DOHH2 (cell line): ENCODE measurements around the gene SPAG16.
A peak's percentile ranks its signal among the peaks of the same experiment; 100 is the strongest.
"Not testable (repeated sequence)": the region's sequence is repeated elsewhere in the genome, so short reads cannot be mapped to it uniquely, and the experiment has no call there.

Experiments used
- H3F3A ChIP-seq: fragments of 200-600 bp; sonication (generic), shearing (Covaris generic); 2 replicates; pipeline ENCODE4 v1.6.0; 2016; ENCODE audit warnings: antibody characterized with exemption, mild to moderate bottlenecking; ENCODE audit not compliant: control insufficient read depth, insufficient read depth
- H3K27ac ChIP-seq: fragments of 200-600 bp; sonication (generic); 2 replicates; pipeline ENCODE4 v1.5.1; 2014; ENCODE audit warnings: low read depth, mild to moderate bottlenecking, low read length, moderate library complexity
- H3K27me3 ChIP-seq: fragments of 200-600 bp; sonication (generic); 2 replicates; pipeline ENCODE4 v1.6.1; 2014; ENCODE audit warnings: mild to moderate bottlenecking, low read length, mixed read lengths; ENCODE audit not compliant: control insufficient read depth
- H3K36me3 ChIP-seq: fragments of 200-600 bp; sonication (generic); 2 replicates; pipeline ENCODE4 v1.6.1; 2014; ENCODE audit warnings: mild to moderate bottlenecking, low read length, moderate library complexity, mixed read lengths; ENCODE audit not compliant: control insufficient read depth
- H3K4me1 ChIP-seq: fragments of 200-600 bp; sonication (generic); 2 replicates; pipeline ENCODE4 v1.6.1; 2014; ENCODE audit warnings: mild to moderate bottlenecking, low read length, mixed read lengths; ENCODE audit not compliant: control insufficient read depth
- H3K4me2 ChIP-seq: fragments of 200-600 bp; sonication (generic); 2 replicates; pipeline ENCODE4 v1.6.0; 2014; ENCODE audit warnings: mild to moderate bottlenecking, low read length, moderate library complexity
- H3K4me3 ChIP-seq: fragments of 200-600 bp; sonication (generic); 2 replicates; pipeline ENCODE4 v1.5.1; 2014; ENCODE audit warnings: mild to moderate bottlenecking, low read length, mixed read lengths
- H3K79me2 ChIP-seq: fragments of 200-600 bp; sonication (generic); 2 replicates; pipeline ENCODE4 v1.6.1; 2014; ENCODE audit warnings: mild to moderate bottlenecking, low read length, mixed read lengths; ENCODE audit not compliant: control insufficient read depth
- H3K9me2 ChIP-seq: fragments of 200-600 bp; sonication (generic); replicated peaks from 2 replicates; pipeline ENCODE4 v1.6.1; 2014; ENCODE audit warnings: mild to moderate bottlenecking, low read length, mixed read lengths; ENCODE audit not compliant: control insufficient read depth
- H3K9me3 ChIP-seq: fragments of 200-600 bp; sonication (generic); 2 replicates; pipeline ENCODE4 v1.6.1; 2014; ENCODE audit warnings: antibody characterized with exemption, low read length, mixed read lengths; ENCODE audit not compliant: control insufficient read depth, insufficient read depth
- H4K20me1 ChIP-seq: fragments of 200-600 bp; sonication (generic); 2 replicates; pipeline ENCODE4 v1.6.0; 2014; ENCODE audit warnings: low read depth, mild to moderate bottlenecking, antibody characterized with exemption, low read length, moderate library complexity; ENCODE audit not compliant: control insufficient read depth, insufficient read depth
- EZH2phosphoT487 ChIP-seq: fragments of 200-600 bp; sonication (generic); IDR thresholded peaks from 2 replicates; pipeline ENCODE4 v1.6.1; 2017; ENCODE audit warnings: borderline replicate concordance, mild to moderate bottlenecking, antibody characterized with exemption, low read length, moderate library complexity, mixed read lengths
- TF ChIP-seq, protein P1 (sequence below): fragments of 200-600 bp; sonication (generic); IDR thresholded peaks from one replicate; pipeline ENCODE4 v1.5.1; 2014; ENCODE audit warnings: antibody characterized with exemption, mild to moderate bottlenecking, low read depth, low read length; ENCODE audit not compliant: poor library complexity, severe bottlenecking

SPAG16 gene

GRCh38 chr2:213689585-213689984 lies 405.3 kb downstream of the SPAG16 start:
- Histone ChIP-seq H3K27ac (no peak overlapping the region), H3K36me3 (no peaks in the 10 kb centered on the region), H3K4me2 (no peak overlapping the region), H3K9me2 (no peaks in the 10 kb centered on the region), H3K9me3 (no peaks in the 10 kb centered on the region), H3F3A (no peaks in the 10 kb centered on the region), H4K20me1 (no peaks in the 10 kb centered on the region), H3K27me3 (no peaks in the 10 kb centered on the region), H3K79me2 (no peaks in the 10 kb centered on the region), H3K4me3 (no peak overlapping the region), H3K4me1 (no peaks in the 10 kb centered on the region)
- TF ChIP-seq, protein P1, sequence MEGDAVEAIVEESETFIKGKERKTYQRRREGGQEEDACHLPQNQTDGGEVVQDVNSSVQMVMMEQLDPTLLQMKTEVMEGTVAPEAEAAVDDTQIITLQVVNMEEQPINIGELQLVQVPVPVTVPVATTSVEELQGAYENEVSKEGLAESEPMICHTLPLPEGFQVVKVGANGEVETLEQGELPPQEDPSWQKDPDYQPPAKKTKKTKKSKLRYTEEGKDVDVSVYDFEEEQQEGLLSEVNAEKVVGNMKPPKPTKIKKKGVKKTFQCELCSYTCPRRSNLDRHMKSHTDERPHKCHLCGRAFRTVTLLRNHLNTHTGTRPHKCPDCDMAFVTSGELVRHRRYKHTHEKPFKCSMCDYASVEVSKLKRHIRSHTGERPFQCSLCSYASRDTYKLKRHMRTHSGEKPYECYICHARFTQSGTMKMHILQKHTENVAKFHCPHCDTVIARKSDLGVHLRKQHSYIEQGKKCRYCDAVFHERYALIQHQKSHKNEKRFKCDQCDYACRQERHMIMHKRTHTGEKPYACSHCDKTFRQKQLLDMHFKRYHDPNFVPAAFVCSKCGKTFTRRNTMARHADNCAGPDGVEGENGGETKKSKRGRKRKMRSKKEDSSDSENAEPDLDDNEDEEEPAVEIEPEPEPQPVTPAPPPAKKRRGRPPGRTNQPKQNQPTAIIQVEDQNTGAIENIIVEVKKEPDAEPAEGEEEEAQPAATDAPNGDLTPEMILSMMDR = no peak

DNA sequence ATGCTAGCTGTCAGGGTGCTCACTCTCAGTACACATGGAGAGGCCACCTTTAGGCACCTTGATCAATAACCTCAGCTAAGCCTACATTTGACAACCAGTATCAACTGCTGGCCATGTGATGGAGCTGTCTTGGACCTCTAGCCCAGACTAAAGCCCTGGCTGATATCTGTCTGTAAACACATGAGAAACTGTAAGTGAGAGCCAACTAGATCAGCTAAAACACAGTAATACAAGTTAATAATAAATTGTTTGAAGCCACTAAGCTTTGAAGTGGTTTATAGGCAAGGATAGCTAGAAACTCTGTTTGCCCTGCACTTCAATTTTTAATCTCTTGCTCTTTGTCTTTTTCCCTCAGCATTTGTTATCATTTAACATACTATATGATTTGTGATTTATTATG lies 407.1 kb downstream of the SPAG16 start:
- Histone ChIP-seq H3K79me2 (no peaks in the 10 kb centered on the region), H3K27me3 (no peaks in the 10 kb centered on the region), H3K27ac (no peak overlapping the region), H3K36me3 (no peaks in the 10 kb centered on the region), H3K9me2 (no peaks in the 10 kb centered on the region), H4K20me1 (no peaks in the 10 kb centered on the region), H3F3A (no peaks in the 10 kb centered on the region), H3K4me2 (no peak overlapping the region), H3K4me1 (peaks cover 14% of the 10 kb centered on the region), H3K9me3 (no peaks in the 10 kb centered on the region; the same call in 1 of the 2 replicates), H3K4me3 (no peak overlapping the region)
- no peak for TF ChIP-seq EZH2phosphoT487
- TF ChIP-seq, protein P1 = no peak

DNA sequence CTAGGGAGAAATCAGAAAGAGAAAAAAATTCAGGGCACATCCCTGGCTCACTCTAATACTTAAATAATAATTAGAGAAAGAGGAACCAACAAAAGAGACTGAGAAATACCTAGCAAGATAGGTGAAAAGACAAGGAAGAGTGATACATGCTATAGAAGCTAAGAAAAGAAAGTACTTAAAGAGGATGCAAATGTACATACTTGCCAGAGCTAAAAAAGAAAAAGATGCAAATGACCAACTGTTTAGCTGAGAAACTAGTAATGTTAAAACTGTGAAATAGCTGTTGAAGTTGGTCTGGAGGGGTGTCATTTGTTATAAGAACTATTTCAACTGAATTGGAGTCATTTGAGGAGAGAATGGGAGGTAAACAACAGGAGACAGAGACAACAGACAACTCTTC lies 412.2 kb downstream of the SPAG16 start:
- peaks cover 39% of the 10 kb centered on the region for H3K4me1 ChIP-seq
- no peaks in the 10 kb centered on the region for H3K36me3 ChIP-seq
- H3K4me3 ChIP-seq = peak overlapping the region; percentile 58
- peak overlapping the region; percentile 82 for H3K27ac ChIP-seq
- TF ChIP-seq, protein P1 = no peak
- TF ChIP-seq EZH2phosphoT487 = no peak
- H3K9me3 ChIP-seq = no peaks in the 10 kb centered on the region; the same call in 1 of the 2 replicates
- H3K79me2 ChIP-seq = no peaks in the 10 kb centered on the region
- no peaks in the 10 kb centered on the region for H3K27me3 ChIP-seq
- peak overlapping the region; percentile 60 for H3K4me2 ChIP-seq
- H4K20me1 ChIP-seq = no peaks in the 10 kb centered on the region
- no peaks in the 10 kb centered on the region for H3F3A ChIP-seq
- H3K9me2 ChIP-seq = no peaks in the 10 kb centered on the region

DNA sequence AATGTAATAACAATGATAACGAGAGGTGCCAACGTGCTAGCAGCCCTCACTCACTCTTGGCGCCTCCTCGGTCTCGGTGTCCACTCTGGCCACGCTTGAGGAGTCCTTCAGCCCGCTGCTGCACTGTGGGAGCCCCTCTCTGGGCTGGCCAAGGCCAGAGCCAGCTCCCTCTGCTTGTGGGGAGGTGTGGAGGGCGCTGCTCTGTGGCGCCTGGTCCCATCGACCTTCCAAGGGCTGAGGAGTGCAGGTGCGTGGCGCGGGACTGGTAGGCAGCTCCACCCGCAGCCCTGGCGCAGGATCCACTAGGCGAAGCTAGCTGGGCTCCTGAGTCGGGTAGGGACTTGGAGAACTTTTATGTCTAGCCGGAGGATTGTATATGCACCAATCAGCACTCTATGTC lies 417.1 kb downstream of the SPAG16 start:
- H4K20me1 ChIP-seq, H3K27ac ChIP-seq, H3F3A ChIP-seq, H3K36me3 ChIP-seq, H3K9me3 ChIP-seq, H3K9me2 ChIP-seq, H3K27me3 ChIP-seq, H3K4me2 ChIP-seq, H3K4me3 ChIP-seq, H3K79me2 ChIP-seq: not testable (repeated sequence)
- H3K4me1 ChIP-seq = peaks cover 25% of the 10 kb centered on the region
